Ishikawa (cell line): Measurements from ENCODE around the gene SLC9C2.

ENCODE experiments used
- CEBPB ChIP-seq: IDR thresholded peaks from 2 replicates; pipeline ENCODE4 v1.6.1; 2012
- CREB1 ChIP-seq: IDR thresholded peaks from 2 replicates; pipeline ENCODE4 v1.6.1; 2012; ENCODE audit warnings: low read depth
- EGR1 ChIP-seq: IDR thresholded peaks from 2 replicates; pipeline ENCODE4 v1.6.1; 2012
- EP300 ChIP-seq: IDR thresholded peaks from 2 replicates; pipeline ENCODE4 v1.6.1; 2012; ENCODE audit warnings: borderline replicate concordance
- FOXM1 ChIP-seq: IDR thresholded peaks from 2 replicates; pipeline ENCODE4 v1.6.1; 2012; ENCODE audit warnings: low read depth, borderline replicate concordance
- MAX ChIP-seq: IDR thresholded peaks from 2 replicates; pipeline ENCODE4 v1.6.1; 2012
- NFIC ChIP-seq: IDR thresholded peaks from 2 replicates; pipeline ENCODE4 v1.6.1; 2012
- RAD21 ChIP-seq: IDR thresholded peaks from 2 replicates; pipeline ENCODE4 v1.6.1; 2012; ENCODE audit warnings: low read depth
- REST ChIP-seq: IDR thresholded peaks from 2 replicates; pipeline ENCODE4 v1.6.1; 2012; ENCODE audit warnings: low read depth, mild to moderate bottlenecking
- TAF1 ChIP-seq: IDR thresholded peaks from 2 replicates; pipeline ENCODE4 v1.6.1; 2012; ENCODE audit warnings: low read depth, mild to moderate bottlenecking
- TCF12 ChIP-seq: IDR thresholded peaks from 2 replicates; pipeline ENCODE4 v1.6.1; 2012; ENCODE audit warnings: low read depth
- TEAD4 ChIP-seq: IDR thresholded peaks from 2 replicates; pipeline ENCODE4 v1.6.1; 2012
- USF1 ChIP-seq: IDR thresholded peaks from 2 replicates; pipeline ENCODE4 v1.6.1; 2012
- YY1 ChIP-seq: IDR thresholded peaks from 2 replicates; pipeline ENCODE4 v1.6.1; 2012; ENCODE audit warnings: low read depth
- ZBTB7A ChIP-seq: IDR thresholded peaks from 2 replicates; pipeline ENCODE4 v1.6.1; 2012; ENCODE audit warnings: low read depth

SLC9C2 gene

GRCh38 chr1:173590557-173590956 lies 12.3 kb downstream of the SLC9C2 start:
- TF ChIP-seq EGR1 (no peak), USF1 (no peak), TEAD4 (no peak)

GRCh38 chr1:173581383-173582079 lies 21.3 kb downstream of the SLC9C2 start:
- TF ChIP-seq ZBTB7A (no peak), TEAD4 (no peak), EP300 (no peak), EGR1 (no peak), FOXM1 (no peak), YY1 (no peak), TAF1 (no peak), CREB1 (no peak), REST (no peak), TCF12 (no peak), CEBPB (no peak), NFIC (no peak), USF1 (no peak), RAD21 (no peak), MAX (no peak)

GRCh38 chr1:173580658-173581057 lies 22.2 kb downstream of the SLC9C2 start:
- TF ChIP-seq TEAD4 (no peak), YY1 (no peak), TCF12 (no peak), FOXM1 (no peak), NFIC (no peak), EGR1 (no peak), CEBPB (no peak), REST (no peak), EP300 (no peak), USF1 (no peak), RAD21 (no peak), ZBTB7A (no peak), CREB1 (no peak), MAX (no peak), TAF1 (no peak)

- no peak for TF ChIP-seq YY1
- no peak for TF ChIP-seq EGR1
Measured at GRCh38 chr1:173580071-173580470, 22.8 kb downstream of the SLC9C2 start.

- TF ChIP-seq YY1: no peak
- no peak for TF ChIP-seq FOXM1
- no peak for TF ChIP-seq REST
- TF ChIP-seq EP300: no peak
- TF ChIP-seq EGR1: no peak
- TF ChIP-seq CEBPB: no peak
- no peak for TF ChIP-seq TCF12
- no peak for TF ChIP-seq TAF1
- TF ChIP-seq USF1: no peak
- TF ChIP-seq MAX: no peak
- TF ChIP-seq ZBTB7A: no peak
- TF ChIP-seq CREB1: no peak
- TF ChIP-seq RAD21: no peak
- TF ChIP-seq NFIC: no peak
- TF ChIP-seq TEAD4: no peak
Measured at GRCh38 chr1:173573596-173573995, 29.3 kb downstream of the SLC9C2 start.
